ENCODE data around the gene GLP2R. TPM values are rescaled to one million over a fixed set of nuclear protein-coding genes. Genes with fewer than 3 reads are reported as not detected.

GLP2R gene
- total RNA-seq, 1 experiment from 2014 or later = not detected

- BruUV-seq (replicated peaks) = no TSS peak
- TF ChIP-seq EZH2 (IDR thresholded peaks at IDR 0.05; ENCODE audit: borderline replicate concordance, low read depth, low read length, poor library complexity, severe bottlenecking) (no peak), CTCF (conservative IDR thresholded peaks at IDR 0.05; ENCODE audit: low read depth, low read length) (no peak)
- Histone ChIP-seq H3K36me3 (ENCODE audit: insufficient read depth, low read length, poor library complexity, severe bottlenecking) (no peaks in the 10 kb centered on the region), H3K27me3 (replicated peaks; ENCODE audit: insufficient read depth, low read depth, low read length, poor library complexity) (peaks cover 52% of the 10 kb centered on the region), H3K9me3 (ENCODE audit: low read depth, low read length, poor library complexity, severe bottlenecking) (no peaks in the 10 kb centered on the region), H3K27ac (ENCODE audit: low read depth, low read length, poor library complexity, severe bottlenecking) (no peak overlapping the region), H3K4me3 (ENCODE audit: low read depth, low read length, poor library complexity, severe bottlenecking) (no peak overlapping the region), H3K4me1 (ENCODE audit: insufficient read depth, low read length, poor library complexity, severe bottlenecking) (no peaks in the 10 kb centered on the region)
- intact Hi-C loops (cut with micrococcal nuclease; ENCODE audit: unreplicated experiment) = loop anchor here (10.0 kb wide), 1 partner anchor 171 kb away; no protein-coding TSS in a partner anchor
- ChIA-PET POLR2A (ENCODE audit: low non-redundant PET) (no interaction called here), CTCF (no interaction called here)
- DNase-seq (ENCODE audit: low spot score) = no peak
These were observed 70.2 kb downstream of the GLP2R start for GRCh38 chr17:9895923-9896322.

- intact Hi-C loops (cut with micrococcal nuclease; ENCODE audit: unreplicated experiment) = loop anchor here (10.0 kb wide), 1 partner anchor 173 kb away; no protein-coding TSS in a partner anchor
- ChIA-PET CTCF (no interaction called here), POLR2A (ENCODE audit: low non-redundant PET) (no interaction called here)
- no TSS peak for BruUV-seq (replicated peaks)
- no peak overlapping the region for H3K4me3 ChIP-seq (ENCODE audit: low read depth, low read length, poor library complexity, severe bottlenecking)
- H3K4me1 ChIP-seq (ENCODE audit: insufficient read depth, low read length, poor library complexity, severe bottlenecking) = no peaks in the 10 kb centered on the region
- TF ChIP-seq EZH2 (IDR thresholded peaks at IDR 0.05; ENCODE audit: borderline replicate concordance, low read depth, low read length, poor library complexity, severe bottlenecking) (no peak), CTCF (conservative IDR thresholded peaks at IDR 0.05; ENCODE audit: low read depth, low read length) (no peak)
- no peak for DNase-seq (ENCODE audit: low spot score)
- H3K36me3 ChIP-seq (ENCODE audit: insufficient read depth, low read length, poor library complexity, severe bottlenecking) = no peaks in the 10 kb centered on the region
- H3K9me3 ChIP-seq (ENCODE audit: low read depth, low read length, poor library complexity, severe bottlenecking) = no peaks in the 10 kb centered on the region
- H3K27ac ChIP-seq (ENCODE audit: low read depth, low read length, poor library complexity, severe bottlenecking) = no peak overlapping the region
- H3K27me3 ChIP-seq (replicated peaks; ENCODE audit: insufficient read depth, low read depth, low read length, poor library complexity) = peaks cover 62% of the 10 kb centered on the region
These were observed 71.7 kb downstream of the GLP2R start for GRCh38 chr17:9897372-9897968.

DNA sequence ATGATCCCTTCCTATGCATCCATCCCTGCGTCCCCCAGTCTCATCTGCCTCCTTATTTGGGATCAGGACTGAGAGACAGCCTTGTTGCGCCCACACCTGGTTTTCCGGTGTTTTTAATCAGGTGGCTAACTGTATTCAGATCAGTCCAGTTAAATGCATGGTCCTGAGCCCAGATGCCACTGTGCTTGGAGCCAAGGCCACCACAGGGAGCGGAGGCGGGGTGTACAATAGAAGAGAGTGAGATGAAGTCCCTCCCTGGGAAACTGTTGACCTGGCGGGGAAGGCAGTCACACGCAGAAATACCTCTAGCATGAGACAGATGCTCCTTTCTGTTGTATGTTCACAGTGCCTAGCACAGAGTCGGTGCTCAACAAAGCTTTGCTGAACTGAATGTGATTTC is 73.1 kb downstream of the GLP2R start:
- no peaks in the 10 kb centered on the region for H3K36me3 ChIP-seq (ENCODE audit: insufficient read depth, low read length, poor library complexity, severe bottlenecking)
- H3K4me3 ChIP-seq (ENCODE audit: low read depth, low read length, poor library complexity, severe bottlenecking) = no peak overlapping the region
- TF ChIP-seq EZH2 (IDR thresholded peaks at IDR 0.05; ENCODE audit: borderline replicate concordance, low read depth, low read length, poor library complexity, severe bottlenecking) (no peak), CTCF (conservative IDR thresholded peaks at IDR 0.05; ENCODE audit: low read depth, low read length) (no peak)
- POLR2A ChIA-PET (ENCODE audit: low non-redundant PET) = no interaction called here
- no peak for DNase-seq (ENCODE audit: low spot score)
- intact Hi-C loops (cut with micrococcal nuclease; ENCODE audit: unreplicated experiment) = loop anchor here (10.0 kb wide), 1 partner anchor 174 kb away; no protein-coding TSS in a partner anchor
- no peaks in the 10 kb centered on the region for H3K4me1 ChIP-seq (ENCODE audit: insufficient read depth, low read length, poor library complexity, severe bottlenecking)
- H3K9me3 ChIP-seq (ENCODE audit: low read depth, low read length, poor library complexity, severe bottlenecking) = no peaks in the 10 kb centered on the region
- H3K27ac ChIP-seq (ENCODE audit: low read depth, low read length, poor library complexity, severe bottlenecking) = no peak overlapping the region
- CTCF ChIA-PET = no interaction called here
- H3K27me3 ChIP-seq (replicated peaks; ENCODE audit: insufficient read depth, low read depth, low read length, poor library complexity) = peaks cover 71% of the 10 kb centered on the region
- no TSS peak for BruUV-seq (replicated peaks)

All from A673 (cell line).